ENCODE data around the gene PRAMEF14.
"Not testable (repeated sequence)": the region's sequence is repeated elsewhere in the genome, so short reads cannot be mapped to it uniquely, and the experiment has no call there.

The PRAMEF14 gene
- total RNA-seq, result 0 reads per million in 2 donors

GRCh38 chr1:13347034-13347433, at the start of gene PRAMEF14:
PRAMEF14 (minus strand) TSS chr1:13347134; CDS start chr1:13345314, 1,820 bp downstream.
- DNase-seq, result not testable (repeated sequence)

- DNase-seq, result not testable (repeated sequence)
Measured at GRCh38 chr1:13395311-13395710, 48.4 kb upstream of the PRAMEF14 start.

DNA sequence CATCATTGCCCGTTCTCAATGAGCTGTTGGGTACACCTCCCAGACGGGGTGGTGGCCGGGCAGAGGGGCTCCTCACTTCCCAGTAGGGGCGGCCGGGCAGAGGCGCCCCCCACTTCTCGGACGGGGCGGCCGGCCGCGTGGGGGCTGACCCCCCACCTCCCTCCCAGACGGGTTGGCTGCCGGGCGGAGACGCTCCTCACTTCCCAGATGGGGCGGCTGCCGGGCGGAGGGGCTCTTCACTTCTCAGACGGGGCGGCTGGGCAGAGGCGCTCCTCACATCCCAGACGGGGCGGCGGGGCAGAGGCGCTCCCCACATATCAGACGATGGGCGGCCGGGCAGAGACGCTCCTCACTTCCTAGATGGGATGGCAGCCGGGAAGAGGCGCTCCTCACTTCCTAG, 47.8 kb upstream of the PRAMEF14 start:
- DNase-seq, result not testable (repeated sequence)

DNA sequence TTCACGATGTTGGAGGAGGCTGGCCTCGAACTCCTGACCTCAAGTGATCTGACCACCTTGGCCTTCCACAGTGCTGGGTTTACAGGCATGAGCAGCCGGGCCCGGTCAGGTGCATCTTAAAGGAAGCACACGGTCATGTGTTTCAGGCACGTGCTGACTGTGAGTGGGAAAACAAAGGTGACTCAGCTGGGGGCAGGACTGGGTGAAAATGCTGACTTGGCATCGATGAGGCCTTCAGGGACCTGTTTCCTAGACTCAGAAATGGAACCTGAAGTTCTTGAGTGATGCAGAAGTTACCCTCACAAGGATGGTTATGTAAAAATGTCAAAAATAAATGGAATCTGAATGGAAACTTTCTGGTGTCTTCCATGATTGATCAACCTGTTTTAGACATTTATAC, 46.1 kb upstream of the PRAMEF14 start:
- DNase-seq, result not testable (repeated sequence)

- not testable (repeated sequence) for DNase-seq
Measured at GRCh38 chr1:13389332-13389731, 42.4 kb upstream of the PRAMEF14 start, which contains the start of gene PRAMEF17. PRAMEF17 (plus strand) TSS chr1:13389632; CDS start chr1:13389658, 26 bp downstream.

- not testable (repeated sequence) for DNase-seq
Measured at GRCh38 chr1:13380380-13380779, 33.4 kb upstream of the PRAMEF14 start.

- not testable (repeated sequence) for DNase-seq
Measured at GRCh38 chr1:13378983-13379382, 32.0 kb upstream of the PRAMEF14 start.

DNA sequence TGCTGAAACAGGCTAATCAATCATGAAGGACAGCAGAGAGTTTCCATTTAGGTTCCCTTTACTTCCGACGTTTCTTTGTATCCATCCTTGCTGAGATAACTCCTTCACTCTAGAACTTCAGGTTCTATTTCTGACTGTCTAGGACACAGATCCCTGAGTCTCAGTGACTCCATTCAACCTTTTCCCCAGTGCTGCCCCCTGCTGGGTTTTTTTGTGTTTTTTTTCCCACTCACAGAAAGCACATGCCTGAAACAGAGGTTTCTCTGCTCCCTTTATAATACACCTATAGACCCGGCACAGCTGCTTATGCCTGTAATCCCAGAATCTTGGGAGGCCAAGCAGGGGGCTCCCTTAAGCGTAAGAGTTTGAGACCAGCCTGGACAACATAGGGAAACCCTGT, 21.6 kb upstream of the PRAMEF14 start:
- DNase-seq, result not testable (repeated sequence)

- DNase-seq, result not testable (repeated sequence)
Measured at GRCh38 chr1:13366536-13366935, 19.6 kb upstream of the PRAMEF14 start.

DNA sequence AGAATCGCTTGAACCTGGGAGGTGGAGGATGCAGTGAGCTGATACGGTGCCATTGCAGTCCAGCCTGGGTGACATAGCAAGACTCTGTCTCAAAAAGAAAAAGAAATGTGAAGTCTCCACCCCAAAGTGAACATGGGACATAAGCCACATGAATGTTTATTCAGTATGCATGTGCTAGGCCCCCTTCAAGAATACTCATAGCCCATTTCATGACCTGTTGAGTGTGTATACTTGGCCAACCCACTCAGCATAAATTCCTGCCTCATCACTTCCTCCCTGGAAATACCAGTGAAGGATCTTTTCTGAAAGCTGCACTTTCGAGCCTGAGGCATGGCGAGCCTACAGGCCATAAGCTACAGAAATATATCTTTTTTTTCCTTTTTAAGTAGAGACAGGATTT, 18.0 kb upstream of the PRAMEF14 start:
- not testable (repeated sequence) for DNase-seq

DNA sequence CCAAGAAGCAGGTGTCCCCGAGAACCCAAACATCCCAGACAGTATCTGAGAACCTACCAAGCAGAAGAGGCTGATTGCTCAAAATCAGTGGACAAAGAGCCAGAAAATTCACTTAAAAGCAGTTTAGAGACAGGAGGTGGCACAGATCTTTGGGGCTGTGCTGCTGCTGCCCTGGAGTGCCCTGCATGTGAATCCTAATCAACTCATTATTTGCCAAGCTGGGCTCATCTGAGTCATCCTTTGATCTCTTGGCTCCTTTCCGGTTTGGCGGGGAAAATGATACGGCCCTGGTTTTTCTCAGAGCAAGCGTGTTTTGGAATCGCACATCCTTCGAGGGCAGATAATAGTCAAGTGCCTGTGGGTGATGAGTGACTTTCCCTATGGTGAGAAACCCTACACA, 15.4 kb upstream of the PRAMEF14 start:
- not testable (repeated sequence) for DNase-seq

- not testable (repeated sequence) for DNase-seq
Measured at GRCh38 chr1:13356774-13357173, 9.8 kb upstream of the PRAMEF14 start.

GRCh38 chr1:13354475-13354874, 7.5 kb upstream of the PRAMEF14 start:
- not testable (repeated sequence) for DNase-seq

DNA sequence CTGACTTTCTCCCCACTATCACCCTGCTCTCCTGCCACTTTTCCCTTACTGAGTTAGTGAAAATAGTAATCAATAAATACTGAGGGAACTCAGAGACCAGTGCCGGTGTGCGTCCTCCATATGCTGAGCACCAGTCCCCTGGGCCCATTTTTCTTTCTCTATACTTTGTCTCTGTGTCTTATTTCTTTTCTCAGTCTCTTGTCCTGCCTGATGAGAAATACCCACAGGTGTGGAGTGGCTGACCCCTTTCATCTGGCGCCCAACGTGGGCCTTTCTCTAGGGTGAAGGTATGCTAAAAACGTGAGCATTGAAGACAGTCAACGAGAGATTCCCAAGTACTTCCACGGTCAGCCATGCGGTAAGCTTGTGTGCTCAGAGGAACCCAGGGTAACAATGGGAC, 6.5 kb upstream of the PRAMEF14 start:
- DNase-seq, result not testable (repeated sequence)

DNA sequence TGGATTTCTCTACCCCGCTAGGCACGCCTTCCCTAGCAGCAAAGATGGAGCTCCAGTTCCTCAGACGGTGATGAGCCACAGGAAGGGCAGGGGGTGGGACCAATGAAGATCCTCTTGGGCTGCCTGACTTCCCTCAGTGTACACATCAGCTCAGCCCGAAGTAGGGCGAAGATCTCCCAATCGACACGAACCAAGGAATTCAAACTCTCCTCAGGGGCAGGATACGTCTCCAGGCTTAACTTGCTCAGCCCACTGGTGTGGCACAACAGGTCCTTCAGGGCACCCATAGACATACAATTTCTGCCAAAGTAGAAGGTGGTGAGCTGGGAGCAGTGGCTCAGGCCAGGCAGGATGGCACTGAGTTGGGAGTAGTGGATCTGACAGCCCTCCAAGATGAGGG, 4.4 kb downstream of the PRAMEF14 start:
- not testable (repeated sequence) for DNase-seq

- not testable (repeated sequence) for DNase-seq
Measured at GRCh38 chr1:13315281-13315680, 31.7 kb downstream of the PRAMEF14 start, which contains the start of gene PRAMEF15. PRAMEF15 (plus strand) TSS chr1:13315581; CDS start chr1:13318408, 2,827 bp downstream.

- DNase-seq, result not testable (repeated sequence)
Measured at GRCh38 chr1:13303239-13303638, 43.7 kb downstream of the PRAMEF14 start, which contains the start of gene PRAMEF33. PRAMEF33 (plus strand) TSS chr1:13303539; CDS start chr1:13305955, 2,416 bp downstream.

GRCh38 chr1:13302197-13302596, 44.7 kb downstream of the PRAMEF14 start:
- DNase-seq, result not testable (repeated sequence)

- not testable (repeated sequence) for DNase-seq
Measured at GRCh38 chr1:13298699-13299098, 48.2 kb downstream of the PRAMEF14 start.

DNA sequence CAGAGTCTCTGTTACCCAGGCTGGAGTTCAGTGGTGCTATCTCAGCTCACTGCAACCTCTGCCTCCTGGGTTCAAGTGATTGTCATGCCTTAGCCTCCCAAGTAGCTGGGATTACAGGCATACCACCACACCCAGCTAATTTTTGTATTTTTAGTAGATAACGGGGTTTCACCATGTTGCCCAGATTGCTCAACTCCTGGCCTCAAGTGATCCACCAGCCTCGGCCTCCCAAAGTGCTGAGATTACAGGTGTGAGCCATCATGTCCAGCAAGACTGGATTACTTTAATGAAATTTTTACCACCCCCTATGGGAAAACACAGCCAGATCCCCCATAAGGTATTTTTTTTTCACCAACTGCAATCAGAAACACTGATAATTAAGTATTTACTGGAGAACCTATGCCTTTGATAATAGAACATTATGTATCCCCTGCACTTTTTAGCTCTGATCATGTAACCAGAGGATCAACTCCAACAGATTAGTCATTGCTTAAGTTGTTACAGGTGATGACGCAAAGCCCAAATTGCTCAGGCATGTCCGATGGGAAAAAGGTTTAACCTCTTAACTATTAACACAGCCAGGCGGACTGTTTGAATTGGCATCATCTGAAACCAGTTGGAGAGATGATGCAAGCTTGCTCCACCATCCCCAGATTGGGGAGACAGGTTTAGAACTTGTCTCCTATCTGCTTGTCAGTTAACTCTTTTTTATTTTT, 49.6 kb downstream of the PRAMEF14 start:
- DNase-seq, result not testable (repeated sequence)
